MCF 10A (cell line): ENCODE results near the gene NTM. TPM values are rescaled to one million over a fixed set of nuclear protein-coding genes. Genes with fewer than 3 reads are reported as not detected.

ENCODE experiments used
- BruUV-seq: library from RNA; stranded (reverse); fragments of 400-500 nt; replicated peaks from 2 replicates; lab custom pipeline; 2021; lab: Mats Ljungman, UMichigan
- CTCF ChIA-PET: fragments of 300-600 bp; sonication (Branson Sonifier 250); formaldehyde crosslinking; extraction: SDS; loops from one replicate; lab custom pipeline; 2021; ENCODE audit warnings: antibody characterized with exemption, inconsistent platforms; lab: Yijun Ruan, JAX
- POLR2A ChIA-PET: fragments of 300-600, 350-650 bp; sonication (Branson Sonifier 250); formaldehyde crosslinking; extraction: SDS; loops from one replicate; lab custom pipeline; 2020; ENCODE audit warnings: antibody characterized with exemption, inconsistent platforms; lab: Yijun Ruan, JAX
- DNase-seq: peaks from one replicate; pipeline ENCODE4 v3.0.0-alpha.2; 2018; ENCODE audit not compliant: unreplicated experiment
- H3K27ac Mint-ChIP-seq: one replicate; pipeline ENCODE4 v1.8.0; 2022; ENCODE audit warnings: mild to moderate bottlenecking, low read depth, mixed read lengths; ENCODE audit not compliant: unreplicated experiment
- H3K27me3 Mint-ChIP-seq: one replicate; pipeline ENCODE4 v1.8.0; 2022; ENCODE audit warnings: mixed read lengths; ENCODE audit not compliant: insufficient read depth, unreplicated experiment
- H3K36me3 Mint-ChIP-seq: one replicate; pipeline ENCODE4 v1.8.0; 2022; ENCODE audit warnings: mild to moderate bottlenecking, moderate library complexity, mixed read lengths; ENCODE audit not compliant: insufficient read depth, unreplicated experiment
- H3K4me1 Mint-ChIP-seq: one replicate; pipeline ENCODE4 v1.8.0; 2022; ENCODE audit warnings: mixed read lengths; ENCODE audit not compliant: insufficient read depth, unreplicated experiment
- H3K4me3 Mint-ChIP-seq: one replicate; pipeline ENCODE4 v1.8.0; 2022; ENCODE audit warnings: mild to moderate bottlenecking, moderate library complexity, mixed read lengths; ENCODE audit not compliant: unreplicated experiment
- H3K9me3 Mint-ChIP-seq: one replicate; pipeline ENCODE4 v1.8.0; 2022; ENCODE audit warnings: mixed read lengths; ENCODE audit not compliant: unreplicated experiment
- intact Hi-C: fragments of 100-400 bp; cut with micrococcal nuclease; formaldehyde crosslinking; loops from 2 replicates; pipeline ENCODE4 v1.14.1; 2022
- total RNA-seq: library from RNA; stranded (reverse); gene quantifications from 2 replicates; pipeline ENCODE4 v1.2.3, GENCODE V29; 2022
- TF ChIP-seq, protein P1 (sequence below): fragments of 200-600 bp; IDR thresholded peaks from one replicate; pipeline ENCODE4 v1.8.0; 2022; ENCODE audit warnings: antibody characterized with exemption, mild to moderate bottlenecking; ENCODE audit not compliant: unreplicated experiment

NTM gene
- total RNA-seq, 1 experiment from 2014 or later, result not detected

GRCh38 chr11:132005887-132006286 lies 635.5 kb downstream of the NTM start:
- ChIA-PET POLR2A (no interaction called here), CTCF (no interaction called here)
- DNase-seq, result no peak
- Mint-ChIP-seq H3K4me3 (no peak overlapping the region), H3K27me3 (no peaks in the 10 kb centered on the region), H3K27ac (no peak overlapping the region), H3K36me3 (no peaks in the 10 kb centered on the region), H3K4me1 (no peaks in the 10 kb centered on the region), H3K9me3 (peaks cover 33% of the 10 kb centered on the region)
- BruUV-seq, result no TSS peak
- intact Hi-C loops, result no loop called here
- TF ChIP-seq, protein P1, sequence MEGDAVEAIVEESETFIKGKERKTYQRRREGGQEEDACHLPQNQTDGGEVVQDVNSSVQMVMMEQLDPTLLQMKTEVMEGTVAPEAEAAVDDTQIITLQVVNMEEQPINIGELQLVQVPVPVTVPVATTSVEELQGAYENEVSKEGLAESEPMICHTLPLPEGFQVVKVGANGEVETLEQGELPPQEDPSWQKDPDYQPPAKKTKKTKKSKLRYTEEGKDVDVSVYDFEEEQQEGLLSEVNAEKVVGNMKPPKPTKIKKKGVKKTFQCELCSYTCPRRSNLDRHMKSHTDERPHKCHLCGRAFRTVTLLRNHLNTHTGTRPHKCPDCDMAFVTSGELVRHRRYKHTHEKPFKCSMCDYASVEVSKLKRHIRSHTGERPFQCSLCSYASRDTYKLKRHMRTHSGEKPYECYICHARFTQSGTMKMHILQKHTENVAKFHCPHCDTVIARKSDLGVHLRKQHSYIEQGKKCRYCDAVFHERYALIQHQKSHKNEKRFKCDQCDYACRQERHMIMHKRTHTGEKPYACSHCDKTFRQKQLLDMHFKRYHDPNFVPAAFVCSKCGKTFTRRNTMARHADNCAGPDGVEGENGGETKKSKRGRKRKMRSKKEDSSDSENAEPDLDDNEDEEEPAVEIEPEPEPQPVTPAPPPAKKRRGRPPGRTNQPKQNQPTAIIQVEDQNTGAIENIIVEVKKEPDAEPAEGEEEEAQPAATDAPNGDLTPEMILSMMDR, result no peak

- Mint-ChIP-seq H3K27me3 (no peaks in the 10 kb centered on the region), H3K9me3 (peaks cover 39% of the 10 kb centered on the region), H3K4me1 (no peaks in the 10 kb centered on the region), H3K36me3 (no peaks in the 10 kb centered on the region), H3K4me3 (no peak overlapping the region), H3K27ac (no peak overlapping the region)
- ChIA-PET CTCF (no interaction called here), POLR2A (no interaction called here)
- TF ChIP-seq, protein P1, result no peak
- intact Hi-C loops, result no loop called here
- DNase-seq, result no peak
- no TSS peak for BruUV-seq
Measured at GRCh38 chr11:132006884-132007580, 636.6 kb downstream of the NTM start.

DNA sequence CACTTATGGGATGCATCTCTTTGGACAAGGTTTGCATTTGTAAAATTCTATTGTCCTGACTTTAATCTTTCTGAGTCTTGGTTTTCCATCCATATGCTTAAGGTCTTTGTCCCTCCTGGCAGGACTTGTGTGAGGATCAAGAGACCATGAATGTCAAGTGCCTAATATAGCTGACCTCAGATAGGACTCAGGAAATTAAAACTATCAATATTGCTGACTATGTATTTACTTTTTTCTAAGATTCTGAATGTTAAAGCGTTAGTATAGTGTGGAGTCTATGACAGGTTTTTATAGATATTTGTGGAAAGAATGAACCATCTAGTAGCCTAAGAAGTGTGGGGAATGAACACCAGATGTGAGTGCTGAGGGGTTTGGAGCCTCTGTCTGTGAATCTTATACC lies 637.8 kb downstream of the NTM start:
- BruUV-seq, result no TSS peak
- Mint-ChIP-seq H3K4me1 (no peaks in the 10 kb centered on the region), H3K27me3 (no peaks in the 10 kb centered on the region), H3K4me3 (no peak overlapping the region), H3K9me3 (peaks cover 51% of the 10 kb centered on the region), H3K27ac (no peak overlapping the region), H3K36me3 (no peaks in the 10 kb centered on the region)
- CTCF ChIA-PET, result interaction anchor here (0.6 kb wide), 1 partner anchor 1432 kb away, joined by 4 read pairs; no protein-coding TSS in a partner anchor
- intact Hi-C loops, result no loop called here
- DNase-seq, result no peak
- TF ChIP-seq, protein P1, result no peak
- POLR2A ChIA-PET, result no interaction called here

- Mint-ChIP-seq H3K4me1 (no peaks in the 10 kb centered on the region), H3K36me3 (no peaks in the 10 kb centered on the region), H3K4me3 (no peak overlapping the region), H3K9me3 (peaks cover 56% of the 10 kb centered on the region), H3K27ac (no peak overlapping the region), H3K27me3 (no peaks in the 10 kb centered on the region)
- TF ChIP-seq, protein P1, result no peak
- BruUV-seq, result no TSS peak
- ChIA-PET POLR2A (no interaction called here), CTCF (no interaction called here)
- no peak for DNase-seq
- intact Hi-C loops, result no loop called here
Measured at GRCh38 chr11:132008872-132009271, 638.5 kb downstream of the NTM start.
